Measurements from ENCODE around the gene ANKS1B.

The ANKS1B gene

GRCh38 chr12:99959549-99960170 lies 25.1 kb downstream of the ANKS1B start:
- DNase-seq, result no peak

- no peak for DNase-seq
These were observed 26.8 kb downstream of the ANKS1B start for GRCh38 chr12:99957866-99958466.

GRCh38 chr12:99954724-99955123 lies 30.0 kb downstream of the ANKS1B start:
- DNase-seq, result no peak

- DNase-seq, result no peak
These were observed 36.4 kb downstream of the ANKS1B start for GRCh38 chr12:99948370-99948769.

- DNase-seq, result no peak
These were observed 38.6 kb downstream of the ANKS1B start for GRCh38 chr12:99946131-99946530.

DNA sequence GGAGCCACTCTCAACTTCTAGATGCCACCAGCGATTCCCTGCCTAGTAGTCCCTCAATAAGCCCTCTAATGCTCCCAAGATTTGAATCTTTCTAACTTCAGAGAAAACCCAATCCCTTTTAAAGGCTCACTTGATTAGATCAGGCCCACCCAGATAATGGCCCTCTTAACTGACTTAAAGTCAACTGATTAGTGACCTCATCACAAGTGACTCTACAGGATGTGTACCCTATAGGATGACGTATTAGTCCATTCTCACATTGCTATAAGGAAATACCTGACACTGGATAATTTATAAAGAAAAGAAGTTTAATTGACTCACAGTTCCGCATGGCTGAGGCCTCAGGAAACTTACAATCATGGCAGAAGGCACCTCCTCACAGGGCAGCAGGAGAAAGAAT lies 49.1 kb downstream of the ANKS1B start:
- DNase-seq, result no peak

DNA sequence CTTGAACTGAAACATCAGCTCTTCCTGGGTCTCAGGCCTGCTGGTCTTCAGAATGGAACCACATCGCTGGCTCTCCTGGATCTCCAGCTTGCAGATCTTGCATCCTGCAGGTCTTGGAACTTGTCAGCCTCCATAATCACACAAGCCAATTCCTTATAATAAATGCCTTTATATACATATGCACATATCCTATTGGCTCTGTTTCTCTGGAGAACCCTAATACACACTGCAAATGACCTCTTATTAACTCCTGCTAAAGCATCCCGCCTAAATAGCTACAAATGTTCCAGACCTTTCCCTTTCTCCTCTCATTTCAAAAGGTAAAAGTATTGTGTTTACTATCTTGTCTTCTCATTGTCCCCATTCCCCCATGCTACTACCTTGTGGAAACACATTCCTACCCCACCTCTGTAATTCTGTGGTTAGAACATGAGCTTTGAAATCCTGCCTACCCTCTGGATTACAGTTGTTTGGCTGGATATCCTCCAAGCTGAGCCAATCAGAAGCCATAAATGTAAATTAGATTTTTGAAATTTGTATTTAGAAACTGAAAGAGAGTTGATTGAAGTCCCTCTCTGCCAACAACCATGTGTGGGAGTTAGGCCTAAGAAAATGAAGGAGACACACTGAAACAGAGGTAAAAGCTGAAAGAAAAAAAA lies 58.1 kb downstream of the ANKS1B start:
- no peak for DNase-seq

- DNase-seq, result no peak
These were observed 64.3 kb downstream of the ANKS1B start for GRCh38 chr12:99920353-99920960.

GRCh38 chr12:99917711-99918402 lies 66.9 kb downstream of the ANKS1B start:
- no peak for DNase-seq

- DNase-seq, result no peak
These were observed 68.2 kb downstream of the ANKS1B start for GRCh38 chr12:99916555-99916954.

GRCh38 chr12:99915251-99916082 lies 69.3 kb downstream of the ANKS1B start:
- no peak for DNase-seq

GRCh38 chr12:99914206-99914605 lies 70.5 kb downstream of the ANKS1B start:
- DNase-seq, result no peak

DNA sequence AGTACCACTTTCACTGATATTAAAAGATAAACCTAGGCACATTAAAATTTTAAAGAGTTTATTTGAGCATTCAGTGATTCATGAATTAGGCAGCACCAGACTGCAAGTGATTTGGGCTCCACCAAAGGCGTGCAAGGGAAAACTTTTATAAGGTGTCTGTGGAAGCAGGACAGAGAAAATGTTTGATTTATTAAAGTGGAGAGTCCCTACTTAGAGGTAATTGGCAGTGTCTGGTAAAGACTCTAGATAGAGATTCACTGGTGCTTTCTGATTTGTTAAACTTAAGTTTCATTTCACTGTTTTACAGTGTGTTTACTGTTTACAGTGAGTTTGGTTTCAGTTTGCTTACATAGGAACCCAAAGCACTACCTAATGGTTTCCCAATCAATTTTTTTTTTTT lies 72.8 kb downstream of the ANKS1B start:
- DNase-seq, result no peak

DNA sequence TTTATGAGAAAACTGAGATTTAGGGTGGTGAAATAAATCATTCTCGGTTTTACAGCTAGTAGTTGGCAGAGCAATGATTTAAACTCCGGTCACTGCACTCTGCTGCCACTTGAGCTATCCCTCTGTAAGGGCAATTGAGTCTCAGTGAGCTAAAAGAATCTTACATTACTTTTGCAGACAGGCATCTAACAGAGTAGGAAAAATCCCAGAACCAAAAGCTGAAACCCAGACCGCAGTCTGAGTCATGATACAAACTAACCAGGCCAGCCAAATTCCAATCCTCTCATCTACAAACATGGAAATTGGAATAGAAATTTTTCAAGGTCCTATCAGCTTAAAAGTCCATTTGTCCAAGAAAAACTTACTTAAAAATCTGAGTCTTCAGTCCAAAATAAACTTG lies 73.7 kb downstream of the ANKS1B start:
- no peak for DNase-seq

DNA sequence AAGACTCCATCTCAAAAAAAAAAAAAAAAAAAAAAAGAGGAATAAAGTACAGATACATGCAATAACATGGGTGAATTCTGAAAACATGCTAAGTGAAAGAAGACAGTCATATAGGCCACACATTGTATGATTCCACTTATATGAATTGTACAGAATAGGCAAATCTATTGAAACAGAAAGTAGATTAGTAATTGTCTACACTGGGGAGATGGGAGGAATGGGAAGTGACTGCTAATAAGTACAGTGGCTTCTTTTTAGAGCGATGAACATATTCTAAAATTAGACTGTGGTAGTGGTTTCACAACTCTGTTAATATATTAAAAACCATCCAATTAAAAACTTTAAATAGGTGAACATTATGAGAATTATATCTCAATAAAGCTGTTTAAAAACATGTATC lies 74.4 kb downstream of the ANKS1B start:
- no peak for DNase-seq

GRCh38 chr12:99906786-99907579 lies 77.8 kb downstream of the ANKS1B start:
- no peak for DNase-seq

DNA sequence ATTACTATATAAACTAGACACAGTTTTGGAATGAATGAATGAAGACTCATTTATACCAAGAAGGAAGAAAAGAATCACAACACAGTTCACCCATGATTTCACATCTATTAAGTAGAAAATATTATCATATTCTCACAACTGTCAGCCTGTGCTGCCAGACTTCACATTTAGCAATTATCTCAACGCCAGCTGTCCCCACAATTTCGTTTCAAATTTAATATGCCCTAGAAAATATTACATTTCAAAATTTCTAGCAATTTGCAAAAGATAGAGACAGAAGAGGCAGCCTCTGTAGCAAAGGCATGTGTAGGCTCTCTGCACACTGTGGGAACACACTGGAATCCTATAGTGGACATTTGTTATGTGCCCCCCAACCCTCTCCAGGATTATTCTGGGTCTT lies 83.6 kb downstream of the ANKS1B start:
- no peak for DNase-seq

GRCh38 chr12:99898645-99899044 lies 86.1 kb downstream of the ANKS1B start:
- no peak for DNase-seq

GRCh38 chr12:99879439-99879838 lies 105.3 kb downstream of the ANKS1B start:
- no peak for DNase-seq

DNA sequence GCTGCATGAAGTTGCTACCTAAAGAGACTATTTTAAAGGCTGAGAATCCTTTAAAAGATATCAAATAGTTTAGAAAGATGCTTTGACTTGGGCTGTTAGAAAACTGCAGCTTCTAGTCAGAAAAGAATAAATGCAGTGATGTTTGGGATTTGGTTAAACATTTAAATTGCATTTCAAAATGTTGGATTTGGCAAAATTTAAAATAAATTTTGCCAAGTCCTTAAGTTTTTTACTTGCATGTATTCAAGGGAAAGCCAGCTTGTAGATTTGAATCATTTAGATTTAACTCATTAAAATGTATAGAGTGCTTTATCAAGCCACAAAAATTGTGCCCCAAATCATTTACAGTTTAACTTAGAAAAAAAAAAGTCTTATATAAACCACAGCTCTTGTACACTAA lies 109.7 kb downstream of the ANKS1B start:
- DNase-seq, result no peak

- DNase-seq, result no peak
These were observed 114.7 kb downstream of the ANKS1B start for GRCh38 chr12:99870085-99870484.

DNA sequence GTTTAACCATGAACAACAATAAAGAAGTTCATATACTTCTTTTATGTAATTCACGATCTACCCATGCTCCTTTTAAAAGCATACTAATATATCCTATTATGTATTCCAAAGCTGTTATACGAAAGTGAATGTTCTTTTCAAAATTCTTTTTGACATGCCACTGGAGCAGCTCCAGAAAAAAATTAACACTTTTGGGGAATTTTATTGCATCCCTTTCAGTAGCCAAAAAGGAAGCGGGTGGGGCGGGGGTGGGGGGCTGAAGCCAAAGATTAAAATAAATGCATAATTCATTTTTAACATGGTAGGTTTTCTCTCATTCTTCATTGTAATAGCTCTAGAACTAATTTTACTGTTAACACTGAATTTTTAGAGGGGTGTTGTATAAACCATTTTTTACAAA lies 123.0 kb downstream of the ANKS1B start:
- no peak for DNase-seq
